AG09319 (cell line): ENCODE measurements around the gene PINLYP.

Source experiments
- DNase-seq: peaks from one replicate; pipeline ENCODE4 v3.0.0-alpha.2; 2010; ENCODE audit warnings: low read depth; ENCODE audit errors: extremely low read depth
- CTCF ChIP-seq: IDR thresholded peaks from 2 replicates; pipeline ENCODE4 v1.5.1; 2011; ENCODE audit warnings: low read depth, mild to moderate bottlenecking, inconsistent platforms, low read length, moderate library complexity

PINLYP gene

GRCh38 chr19:43533546-43534304 is 41.9 kb upstream of the PINLYP start:
- DNase-seq, result peak; percentile 99
- TF ChIP-seq CTCF, result no peak

GRCh38 chr19:43534305-43534815 is 41.2 kb upstream of the PINLYP start:
- no peak for TF ChIP-seq CTCF
- no peak for DNase-seq

GRCh38 chr19:43534816-43535761 is 40.5 kb upstream of the PINLYP start:
- TF ChIP-seq CTCF, result peak; percentile 77
- DNase-seq, result no peak

GRCh38 chr19:43538922-43539321 is 36.7 kb upstream of the PINLYP start:
- no peak for TF ChIP-seq CTCF
- no peak for DNase-seq

- no peak for TF ChIP-seq CTCF
- no peak for DNase-seq
These were observed 35.2 kb upstream of the PINLYP start for GRCh38 chr19:43540381-43540780.

- no peak for TF ChIP-seq CTCF
- DNase-seq, result no peak
These were observed 33.5 kb upstream of the PINLYP start for GRCh38 chr19:43541920-43542650.
